NCI-H510A (cell line): ENCODE results near the gene ITGA3.

Experiments
- DNase-seq: peaks from one replicate; lab custom pipeline; 2025; lab: John Stamatoyannopoulos, UW

ITGA3 gene

GRCh38 chr17:50055426-50056216 lies at the start of gene ITGA3:
ITGA3 (plus strand) TSS chr17:50056110; CDS start chr17:50056440, 330 bp downstream.
- peak; percentile 94 for DNase-seq

DNA sequence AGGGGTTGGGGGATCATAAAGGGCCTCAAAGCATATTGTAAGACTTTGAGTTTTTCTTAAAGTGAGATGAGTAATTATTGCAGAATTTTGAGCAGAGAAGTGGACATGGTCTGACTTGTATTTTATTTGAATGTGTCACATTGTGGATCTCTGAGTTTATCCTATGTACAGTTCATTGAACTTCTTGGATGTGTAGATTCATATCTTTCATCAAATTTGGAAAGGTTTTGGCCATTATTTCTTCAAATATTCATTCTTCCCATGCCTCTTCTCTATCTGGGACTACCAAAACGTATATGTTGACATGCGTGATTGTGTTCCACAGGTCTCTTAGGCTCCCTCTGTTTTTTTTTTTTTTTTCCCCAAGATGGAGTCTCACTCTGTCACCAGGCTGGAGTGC lies 46.6 kb upstream of the ITGA3 start:
- DNase-seq: no peak

DNA sequence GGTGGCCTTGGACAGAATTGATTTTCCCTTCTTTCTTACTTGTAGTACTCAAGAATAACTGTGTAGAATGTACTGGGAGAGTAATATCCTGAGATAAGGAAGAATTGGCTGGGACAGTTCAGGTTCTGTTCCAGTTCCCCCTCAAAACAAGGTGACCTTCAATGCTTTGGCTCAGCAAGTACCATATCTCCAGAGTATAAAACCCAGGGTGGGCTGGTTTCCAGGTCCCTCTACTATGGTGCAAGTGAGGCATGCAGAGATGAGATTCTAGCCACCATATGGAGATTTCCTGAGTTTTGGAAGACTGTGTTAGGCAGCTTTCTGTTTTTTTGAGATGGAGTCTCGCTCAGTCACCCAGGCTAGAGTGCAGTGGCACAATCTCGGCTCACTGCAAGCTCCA lies 42.8 kb upstream of the ITGA3 start:
- DNase-seq: no peak

GRCh38 chr17:50014471-50015088 lies 41.3 kb upstream of the ITGA3 start:
- no peak for DNase-seq

GRCh38 chr17:50015146-50015545 lies 40.8 kb upstream of the ITGA3 start:
- DNase-seq: no peak

GRCh38 chr17:50018909-50019308 lies 37.0 kb upstream of the ITGA3 start:
- DNase-seq: no peak

DNA sequence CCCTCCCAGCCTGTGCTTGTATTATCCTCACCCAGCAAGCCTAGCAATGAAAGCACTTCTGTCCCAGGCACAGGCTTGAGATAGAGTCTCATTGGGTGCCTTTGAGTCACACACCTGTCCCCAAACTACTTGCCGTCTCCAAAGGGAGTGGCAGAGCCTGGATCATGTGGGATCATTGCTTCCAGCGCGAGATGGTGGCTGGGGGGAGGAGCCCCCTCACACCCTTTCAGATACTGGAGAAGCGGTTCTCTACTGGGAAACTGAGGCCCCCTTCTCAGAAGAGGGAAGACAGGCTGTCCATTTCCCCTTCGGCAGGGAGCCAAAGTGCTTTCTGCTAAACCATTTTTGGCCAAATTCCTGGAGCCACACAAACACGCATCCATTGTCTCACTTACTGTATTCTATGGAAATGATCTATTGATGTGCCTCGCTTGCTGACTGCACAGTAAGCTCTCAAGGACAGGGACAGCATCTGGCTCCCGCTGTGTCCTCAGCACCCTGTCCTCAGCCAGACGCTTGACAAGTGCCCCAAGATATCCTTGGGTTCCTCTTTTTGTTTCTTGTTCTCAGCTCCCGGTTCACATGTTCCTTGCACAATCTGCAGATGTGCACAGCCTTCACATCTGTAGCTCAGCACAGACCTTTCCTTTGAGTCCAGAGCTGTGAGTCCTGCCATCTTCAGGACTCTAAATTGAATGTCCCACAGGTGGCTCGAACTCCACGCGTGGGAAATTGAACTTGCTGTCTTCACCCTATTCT lies 34.9 kb upstream of the ITGA3 start:
- DNase-seq: no peak

DNA sequence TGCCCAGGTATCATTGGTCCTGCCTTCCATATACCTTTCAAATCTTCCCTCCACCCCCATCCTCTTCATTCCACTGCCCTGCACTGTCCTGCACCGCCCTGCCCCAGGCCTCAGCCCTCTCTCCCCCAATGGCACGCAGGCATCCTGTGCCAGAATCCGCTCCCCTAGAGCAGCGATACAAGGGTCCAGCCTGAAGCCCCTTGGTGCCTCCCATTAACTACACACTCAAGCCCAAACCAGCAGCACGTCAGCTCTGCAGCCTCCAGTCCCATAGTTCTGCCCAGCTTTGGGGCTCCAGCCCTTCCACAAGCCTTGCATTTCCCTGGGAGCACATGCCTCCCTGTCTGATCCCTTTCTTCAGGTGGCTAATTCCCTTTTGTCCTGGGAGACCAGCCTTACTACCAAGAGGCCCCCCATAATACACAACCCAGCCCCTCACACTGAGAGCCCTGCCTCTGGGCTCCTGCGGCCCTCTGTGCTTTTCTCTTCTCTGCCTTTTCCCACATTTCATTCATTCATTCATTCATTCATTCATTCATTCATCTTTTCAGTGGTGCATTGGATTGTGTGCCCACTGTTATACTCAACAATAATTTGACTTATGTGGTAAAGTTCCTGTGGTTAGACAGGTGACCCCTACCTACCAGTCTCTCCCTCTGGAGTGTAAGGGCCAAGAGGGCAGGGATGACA lies 34.1 kb upstream of the ITGA3 start:
- no peak for DNase-seq

GRCh38 chr17:50022463-50023130 lies 33.3 kb upstream of the ITGA3 start:
- no peak for DNase-seq

GRCh38 chr17:50023520-50023919 lies 32.4 kb upstream of the ITGA3 start:
- no peak for DNase-seq

GRCh38 chr17:50024808-50025207 lies 31.1 kb upstream of the ITGA3 start:
- DNase-seq: no peak

DNA sequence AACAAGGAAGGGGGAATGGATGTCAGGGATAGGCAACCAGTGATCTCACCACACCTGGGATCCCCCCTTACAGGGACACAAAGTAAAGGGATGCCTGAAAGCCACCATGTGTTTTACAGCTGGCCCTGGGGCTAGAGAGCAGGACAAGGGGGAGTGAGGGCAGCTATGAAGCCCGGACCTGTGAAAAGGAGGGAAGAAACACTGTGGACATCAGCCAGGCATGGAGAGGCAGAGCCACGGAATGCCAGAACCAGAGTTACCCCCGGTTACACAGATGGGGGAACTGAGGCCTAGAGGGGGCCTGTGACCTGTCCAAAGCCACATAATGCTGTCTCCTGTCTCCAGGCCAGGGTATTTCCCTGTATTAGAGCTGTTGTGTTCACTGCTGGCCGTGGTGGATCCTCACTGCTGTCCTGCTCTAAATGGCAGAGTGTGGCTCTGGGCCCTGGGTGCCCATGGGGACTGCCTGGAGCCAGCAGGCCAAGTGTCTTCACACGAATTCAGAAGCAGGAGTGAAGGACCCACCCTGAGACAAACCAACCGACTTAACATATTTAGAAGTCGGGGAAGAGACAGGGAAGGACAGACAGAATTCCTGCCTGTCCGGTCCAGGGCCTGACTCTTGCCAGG lies 29.7 kb upstream of the ITGA3 start:
- DNase-seq: no peak

DNA sequence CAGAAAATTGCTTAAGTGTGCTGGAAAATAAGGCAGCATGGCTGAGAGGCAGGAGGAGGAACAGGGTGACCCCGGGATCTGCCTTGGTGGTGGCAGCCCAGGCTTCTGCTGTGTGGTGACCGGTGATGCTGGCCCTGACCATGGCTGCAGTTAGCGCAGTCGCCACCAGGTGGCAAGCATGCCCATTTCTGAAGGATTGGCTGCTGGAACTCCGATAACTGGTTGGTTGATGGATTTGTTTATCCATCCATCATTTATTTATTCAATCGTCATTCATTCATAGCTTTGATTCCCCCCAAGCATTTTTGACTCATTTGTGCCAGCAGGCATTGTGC lies 29.1 kb upstream of the ITGA3 start:
- peak; percentile 24 for DNase-seq

DNA sequence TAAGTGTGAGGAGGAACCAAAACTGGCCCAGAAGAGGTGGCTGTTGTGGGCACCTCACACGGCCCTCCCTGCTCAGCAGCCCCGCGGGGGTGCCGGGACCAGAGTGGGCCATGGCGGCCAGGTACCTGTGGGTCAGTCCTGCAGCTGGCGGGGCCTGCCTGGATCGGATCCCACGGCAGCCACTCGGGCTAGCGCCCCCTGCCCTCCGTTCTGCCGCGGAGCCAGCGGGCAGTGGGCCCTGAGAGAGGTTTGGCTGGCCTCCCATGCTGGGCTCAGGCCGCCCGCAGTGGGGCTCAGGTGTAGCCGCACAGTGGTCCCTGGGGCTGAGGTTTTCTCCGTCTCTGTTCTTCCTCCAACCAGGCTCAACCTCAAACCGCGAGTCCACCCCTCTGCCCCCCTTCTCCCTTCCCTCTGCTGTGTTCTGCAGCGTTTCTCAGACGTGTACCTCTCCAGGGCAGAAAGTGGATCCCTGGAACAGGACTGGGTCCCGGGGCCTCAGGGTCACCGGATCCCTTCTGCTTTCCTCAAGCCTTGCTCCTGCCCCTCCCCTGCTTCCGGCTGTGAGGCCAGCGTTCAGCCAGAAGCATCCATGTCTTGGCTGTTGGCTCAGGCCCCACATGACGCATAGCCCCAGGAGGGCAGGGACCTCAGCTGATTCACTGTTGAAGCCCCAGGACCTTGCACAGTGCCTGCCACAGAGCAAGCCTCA lies 28.6 kb upstream of the ITGA3 start:
- DNase-seq: no peak

DNA sequence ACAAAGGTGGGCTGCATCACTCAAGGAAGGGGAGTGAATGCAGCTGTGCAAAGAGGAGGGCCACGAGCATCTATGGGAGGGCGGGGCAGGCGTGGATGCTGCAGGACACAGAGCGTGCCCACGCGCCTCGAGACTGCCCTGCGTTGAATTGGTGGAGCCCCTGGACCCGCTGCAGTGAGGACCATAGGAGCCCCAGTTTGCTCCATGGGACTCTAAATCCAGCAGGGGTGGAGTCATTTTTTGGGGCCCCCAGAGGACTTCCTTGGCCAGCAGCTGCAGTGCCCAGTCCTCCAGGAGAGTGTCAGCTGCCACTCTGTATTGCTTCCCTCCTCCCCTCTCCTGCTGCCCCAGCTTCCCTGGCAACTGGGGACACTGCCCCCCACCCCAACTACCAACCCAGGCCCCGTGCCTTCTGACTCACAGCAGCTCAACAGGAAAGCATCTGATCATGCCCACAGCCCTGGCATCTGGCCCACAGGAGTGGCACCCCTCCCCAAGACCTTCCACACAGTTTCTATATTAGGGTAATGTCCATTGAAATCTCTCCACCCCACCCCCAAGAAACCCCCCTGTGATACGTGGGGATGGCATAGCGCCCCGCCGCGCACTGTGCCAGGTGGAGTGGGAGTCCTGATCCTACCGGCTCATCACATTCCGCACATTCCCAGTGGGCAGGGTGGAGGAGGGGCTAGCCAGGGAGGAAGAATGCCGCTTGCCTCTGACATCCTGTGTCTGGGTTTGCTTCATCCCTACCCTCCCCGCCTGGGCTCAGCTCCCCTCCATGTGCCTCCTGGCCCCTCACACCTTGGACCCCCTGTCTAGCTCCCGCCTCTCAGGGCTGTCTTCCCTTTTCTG lies 27.8 kb upstream of the ITGA3 start:
- no peak for DNase-seq

- DNase-seq: no peak
Observed at GRCh38 chr17:50028736-50029120, 27.2 kb upstream of the ITGA3 start.

DNA sequence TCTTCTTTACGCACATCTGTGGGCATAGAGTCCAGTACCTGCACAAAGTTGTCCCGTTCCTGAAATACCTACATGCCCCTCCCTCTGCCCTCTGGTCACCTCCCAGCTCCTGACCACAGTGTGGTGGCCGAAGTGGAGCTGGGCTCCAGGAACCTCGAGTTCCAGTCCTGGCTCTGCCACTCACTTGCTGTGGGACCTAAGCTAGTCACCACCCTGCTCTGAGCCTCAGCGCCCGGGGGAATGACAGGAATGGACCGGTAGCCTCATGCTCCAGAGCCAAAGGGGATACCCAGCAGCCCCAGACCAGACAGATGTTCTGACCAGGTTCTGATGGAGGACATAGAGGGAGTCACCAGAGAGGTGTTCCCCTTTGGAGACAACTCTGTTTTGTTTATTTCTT lies 26.7 kb upstream of the ITGA3 start:
- DNase-seq: no peak

- no peak for DNase-seq
Observed at GRCh38 chr17:50033316-50033715, 22.6 kb upstream of the ITGA3 start.

GRCh38 chr17:50034498-50035364 lies 21.2 kb upstream of the ITGA3 start:
- DNase-seq: no peak
